Measurements from ENCODE around the gene LCN12. TPM values are rescaled to one million over a fixed set of nuclear protein-coding genes. Genes with fewer than 3 reads are reported as not detected.
A peak's percentile ranks its signal among the peaks of the same experiment; 100 is the strongest.

The LCN12 gene
- total RNA-seq, 1 donor from 2014 or later = 2.3 TPM

DNA sequence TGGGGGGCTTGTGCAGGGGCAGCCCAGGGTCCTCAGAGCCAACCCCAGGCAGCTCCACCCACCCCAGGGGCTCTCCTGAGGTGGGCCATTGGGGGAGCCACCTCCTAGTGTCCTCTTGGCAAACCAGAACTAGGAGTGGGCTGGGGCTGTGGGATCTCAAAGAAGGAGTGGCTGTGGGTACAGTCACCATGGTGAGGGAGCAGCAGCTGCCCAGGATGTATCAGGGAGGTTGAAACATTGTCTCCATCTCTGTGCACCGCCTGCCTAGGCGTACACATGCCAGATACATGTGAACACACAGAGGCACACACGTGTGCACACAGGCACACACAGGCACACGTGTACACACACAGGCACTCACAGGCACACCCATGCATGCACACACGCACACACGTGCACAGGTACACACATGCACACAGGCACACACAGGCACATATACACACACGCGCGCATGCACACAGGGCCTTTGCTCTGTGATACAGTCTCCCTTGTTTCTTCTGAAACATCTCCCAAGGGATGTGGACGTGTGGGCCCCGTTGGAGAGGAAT, 10.7 kb downstream of the LCN12 start:
- Mint-ChIP-seq H3K4me3 (no peak overlapping the region), H3K9me3 (no peaks in the 10 kb centered on the region), H3K36me3 (ENCODE audit: low read depth) (no peaks in the 10 kb centered on the region), H3K4me1 (peaks cover 13% of the 10 kb centered on the region), H3K27me3 (peaks cover 3% of the 10 kb centered on the region), H3K27ac (no peak overlapping the region)
- intact Hi-C loops (cut with micrococcal nuclease) = no loop called here
- DNase-seq = no peak

DNA sequence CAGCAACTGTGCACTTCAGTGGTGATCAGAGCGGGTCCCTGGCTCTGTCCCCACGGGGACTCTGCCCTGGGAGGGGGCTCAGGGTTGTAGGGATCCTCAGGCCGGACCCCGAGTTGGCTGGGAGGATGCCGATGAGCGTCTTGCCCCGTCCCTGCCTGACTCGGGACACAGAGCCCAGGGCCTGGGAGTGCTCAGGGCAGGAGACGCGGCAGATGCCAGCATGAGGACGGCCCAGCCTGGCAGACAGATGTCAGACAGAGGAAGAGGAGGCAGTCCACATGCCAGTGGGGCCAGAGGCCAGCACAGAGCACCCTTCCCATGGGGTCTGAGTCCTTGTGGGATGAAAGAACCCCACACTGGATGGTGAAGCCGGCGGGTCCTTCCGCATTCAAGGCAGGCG, 11.3 kb downstream of the LCN12 start:
- DNase-seq = no peak
- Mint-ChIP-seq H3K9me3 (no peaks in the 10 kb centered on the region), H3K4me1 (peaks cover 13% of the 10 kb centered on the region), H3K4me3 (no peak overlapping the region), H3K27ac (no peak overlapping the region), H3K36me3 (ENCODE audit: low read depth) (no peaks in the 10 kb centered on the region), H3K27me3 (peaks cover 3% of the 10 kb centered on the region)
- intact Hi-C loops (cut with micrococcal nuclease) = no loop called here

DNA sequence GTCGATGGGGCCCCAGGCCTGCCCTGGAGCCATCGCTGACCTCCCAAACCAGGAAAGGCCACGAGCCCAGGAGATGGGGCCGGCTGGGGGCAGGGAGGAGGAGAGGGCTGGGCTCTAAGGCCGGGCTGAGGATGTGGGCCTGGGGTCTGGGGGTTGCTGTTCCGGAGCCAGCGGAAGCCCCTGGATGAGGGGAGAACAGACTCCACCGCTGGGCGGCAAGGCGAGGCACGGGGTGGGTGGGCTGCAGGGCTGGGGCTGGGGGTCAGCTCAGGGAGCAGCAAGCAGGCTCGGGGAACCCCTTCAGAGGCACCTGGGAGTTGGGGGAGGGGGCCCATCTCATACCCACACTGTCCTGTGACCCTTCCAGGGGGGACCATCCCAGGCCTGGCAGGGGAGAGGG, 11.7 kb downstream of the LCN12 start:
- no peaks in the 10 kb centered on the region for H3K9me3 Mint-ChIP-seq
- H3K36me3 Mint-ChIP-seq (ENCODE audit: low read depth) = no peaks in the 10 kb centered on the region
- intact Hi-C loops (cut with micrococcal nuclease) = no loop called here
- H3K27me3 Mint-ChIP-seq = peaks cover 3% of the 10 kb centered on the region
- no peak overlapping the region for H3K4me3 Mint-ChIP-seq
- H3K27ac Mint-ChIP-seq = no peak overlapping the region
- no peak for DNase-seq
- peaks cover 13% of the 10 kb centered on the region for H3K4me1 Mint-ChIP-seq

DNA sequence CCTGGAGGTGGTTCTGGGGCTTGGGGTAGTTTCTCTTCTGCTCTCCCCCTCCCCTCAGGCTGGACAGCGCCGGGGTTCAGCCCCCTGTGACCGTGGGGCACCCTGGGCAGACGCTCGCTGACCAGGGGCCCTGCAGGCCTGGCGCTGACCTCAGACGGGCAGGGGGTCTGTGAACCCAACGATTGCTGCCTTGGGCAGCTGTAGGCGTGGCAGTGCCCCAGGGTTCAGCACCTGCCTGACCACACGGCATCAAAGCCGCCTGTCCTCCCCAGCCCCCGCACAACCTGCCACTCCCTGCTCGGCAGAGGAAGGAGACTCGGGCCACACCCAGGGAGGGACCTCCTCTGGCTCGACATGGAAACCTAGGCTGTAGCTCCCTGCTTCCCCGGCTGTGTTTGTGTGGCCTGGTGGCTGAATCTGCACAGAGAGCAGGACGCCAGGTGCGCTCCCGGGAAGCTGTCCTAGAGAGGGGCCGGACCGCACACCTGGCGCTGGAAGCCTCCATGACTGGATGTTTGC, 12.2 kb downstream of the LCN12 start:
- H3K9me3 Mint-ChIP-seq = no peaks in the 10 kb centered on the region
- peaks cover 13% of the 10 kb centered on the region for H3K4me1 Mint-ChIP-seq
- H3K36me3 Mint-ChIP-seq (ENCODE audit: low read depth) = no peaks in the 10 kb centered on the region
- H3K4me3 Mint-ChIP-seq = no peak overlapping the region
- intact Hi-C loops (cut with micrococcal nuclease) = no loop called here
- peaks cover 3% of the 10 kb centered on the region for H3K27me3 Mint-ChIP-seq
- H3K27ac Mint-ChIP-seq = no peak overlapping the region
- DNase-seq = no peak

DNA sequence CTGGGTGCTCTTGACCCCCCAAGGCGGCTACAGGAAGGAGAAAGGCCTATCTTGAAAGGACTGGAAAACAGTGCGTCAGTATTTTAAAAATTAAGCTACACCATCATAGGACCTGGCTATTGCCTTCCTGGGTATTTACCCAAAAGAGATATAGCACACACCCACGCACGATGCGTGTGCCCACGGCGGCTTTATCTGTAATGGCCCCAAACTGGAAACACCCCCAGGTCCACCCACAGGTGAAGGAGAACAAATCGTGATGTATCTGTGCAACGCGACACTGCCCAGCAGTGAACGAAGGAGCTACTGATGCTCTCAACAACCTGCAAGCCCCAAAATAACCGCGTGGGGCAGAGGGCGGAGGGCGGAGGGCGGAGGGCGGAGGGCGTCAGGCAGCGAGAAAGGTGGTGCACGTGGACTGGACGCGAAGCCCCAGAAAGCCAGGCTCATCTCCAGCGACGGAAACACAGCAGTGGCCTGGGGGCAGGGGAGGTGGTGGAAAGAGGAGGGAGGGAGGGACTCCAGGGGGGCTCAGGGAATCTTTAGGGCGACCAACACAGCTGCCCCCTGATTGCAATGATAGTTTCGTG, 12.9 kb downstream of the LCN12 start:
- no peak overlapping the region for H3K27ac Mint-ChIP-seq
- DNase-seq = no peak
- no peaks in the 10 kb centered on the region for H3K9me3 Mint-ChIP-seq
- no peak overlapping the region for H3K4me3 Mint-ChIP-seq
- intact Hi-C loops (cut with micrococcal nuclease) = no loop called here
- H3K36me3 Mint-ChIP-seq (ENCODE audit: low read depth) = no peaks in the 10 kb centered on the region
- H3K27me3 Mint-ChIP-seq = peaks cover 3% of the 10 kb centered on the region
- H3K4me1 Mint-ChIP-seq = peaks cover 13% of the 10 kb centered on the region

DNA sequence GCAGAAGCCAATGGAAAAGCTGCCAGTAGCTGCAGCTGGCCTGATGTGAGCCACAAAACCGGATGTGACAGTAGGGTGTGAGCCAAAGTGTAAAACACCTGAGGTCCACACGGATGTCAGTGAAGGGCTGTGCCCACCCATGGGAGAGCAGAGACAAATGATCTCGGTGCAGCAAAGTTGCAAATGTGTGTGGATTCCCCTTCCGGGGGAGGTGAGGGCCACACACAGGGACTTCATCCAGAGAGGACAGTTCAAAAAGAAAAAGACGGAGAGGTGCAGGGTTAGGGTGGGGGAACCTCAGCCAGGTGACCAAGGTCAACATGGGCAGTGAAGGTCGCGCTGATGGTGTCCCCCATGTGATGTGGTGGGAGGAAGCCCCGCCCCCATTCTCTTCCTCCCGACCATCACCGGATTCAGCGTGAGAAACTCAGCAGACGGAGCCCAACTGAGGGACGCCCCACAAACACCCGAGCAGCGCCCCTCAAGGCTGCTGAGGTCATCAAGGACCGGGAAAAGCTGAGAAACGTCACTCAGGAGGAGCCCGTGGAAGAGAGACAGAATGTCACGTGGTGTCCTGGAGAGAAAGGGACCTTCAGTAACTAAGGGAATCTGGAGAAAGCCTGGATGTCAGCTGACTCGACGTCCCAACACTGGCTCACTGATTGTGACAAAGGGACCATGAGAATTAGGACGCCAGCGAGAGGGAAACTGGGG, 13.9 kb downstream of the LCN12 start:
- H3K9me3 Mint-ChIP-seq = no peaks in the 10 kb centered on the region
- intact Hi-C loops (cut with micrococcal nuclease) = no loop called here
- peak overlapping the region; percentile 68 for H3K4me3 Mint-ChIP-seq
- H3K36me3 Mint-ChIP-seq (ENCODE audit: low read depth) = no peaks in the 10 kb centered on the region
- peaks cover 13% of the 10 kb centered on the region for H3K4me1 Mint-ChIP-seq
- H3K27ac Mint-ChIP-seq = peak overlapping the region; percentile 77
- peak; percentile 79 for DNase-seq
- H3K27me3 Mint-ChIP-seq = peaks cover 3% of the 10 kb centered on the region

DNA sequence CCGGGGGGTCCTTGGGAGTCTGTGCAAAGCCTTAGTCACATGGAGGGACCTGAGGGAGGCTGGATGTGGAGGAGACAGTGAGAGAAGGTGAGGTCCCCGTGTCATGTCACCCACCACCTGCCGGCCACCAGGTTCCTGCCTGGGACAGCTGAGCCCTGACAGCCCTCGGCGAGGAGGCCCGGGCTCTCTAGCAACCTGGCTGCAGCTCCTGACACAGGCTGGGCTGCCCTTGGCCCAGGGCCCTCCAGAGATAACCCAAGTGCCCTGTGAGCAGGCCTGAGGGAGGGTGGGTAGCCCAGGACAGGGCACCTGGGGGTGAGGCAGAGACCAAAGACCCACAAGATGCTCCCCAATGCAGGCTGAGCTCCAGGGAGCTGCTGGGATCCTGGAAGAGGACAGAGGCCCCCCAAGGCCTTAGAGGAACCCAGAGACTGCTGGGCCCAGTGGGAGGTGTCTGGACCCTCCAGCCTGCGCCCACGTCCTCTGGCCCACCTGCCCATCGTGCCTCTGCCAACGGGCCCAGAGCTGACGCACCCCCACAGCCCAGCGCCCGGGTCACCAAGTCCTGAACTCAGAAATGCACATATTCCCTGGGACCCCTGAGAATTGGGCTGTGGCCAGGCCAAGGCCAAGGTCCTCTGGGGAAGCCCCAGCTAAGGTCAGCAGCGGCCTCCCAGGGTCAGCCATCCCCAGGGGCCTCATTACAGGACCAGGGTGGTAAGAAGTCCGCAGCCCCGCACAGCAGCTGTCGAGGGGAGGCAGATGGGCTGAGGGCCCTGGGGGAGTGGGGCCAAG, 16.5 kb downstream of the LCN12 start:
- intact Hi-C loops (cut with micrococcal nuclease) = no loop called here
- no peaks in the 10 kb centered on the region for H3K9me3 Mint-ChIP-seq
- no peak overlapping the region for H3K4me3 Mint-ChIP-seq
- no peak overlapping the region for H3K27ac Mint-ChIP-seq
- DNase-seq = no peak
- H3K4me1 Mint-ChIP-seq = peaks cover 9% of the 10 kb centered on the region
- no peaks in the 10 kb centered on the region for H3K36me3 Mint-ChIP-seq (ENCODE audit: low read depth)
- H3K27me3 Mint-ChIP-seq = peaks cover 3% of the 10 kb centered on the region

DNA sequence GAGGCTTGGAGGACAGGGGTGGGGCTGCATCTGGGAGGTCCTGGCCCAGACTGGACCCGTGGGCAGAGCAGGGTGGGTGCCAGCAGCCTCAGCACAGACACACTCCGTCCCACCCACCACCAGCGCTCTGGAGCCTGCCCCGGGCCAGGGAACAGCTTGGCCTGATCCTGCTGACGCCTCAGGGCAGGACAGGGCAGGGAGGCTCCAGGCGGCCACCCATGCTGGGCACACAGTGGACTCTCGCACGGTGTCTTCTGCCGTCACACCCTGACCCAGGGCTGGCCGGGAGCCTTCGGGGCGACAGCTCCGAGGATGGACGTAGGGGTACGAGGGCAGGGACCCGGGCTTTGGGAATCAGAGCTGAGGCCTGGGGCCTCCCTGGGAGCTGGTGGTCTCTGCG, 17.1 kb downstream of the LCN12 start:
- intact Hi-C loops (cut with micrococcal nuclease) = no loop called here
- H3K4me1 Mint-ChIP-seq = peaks cover 9% of the 10 kb centered on the region
- no peaks in the 10 kb centered on the region for H3K9me3 Mint-ChIP-seq

DNA sequence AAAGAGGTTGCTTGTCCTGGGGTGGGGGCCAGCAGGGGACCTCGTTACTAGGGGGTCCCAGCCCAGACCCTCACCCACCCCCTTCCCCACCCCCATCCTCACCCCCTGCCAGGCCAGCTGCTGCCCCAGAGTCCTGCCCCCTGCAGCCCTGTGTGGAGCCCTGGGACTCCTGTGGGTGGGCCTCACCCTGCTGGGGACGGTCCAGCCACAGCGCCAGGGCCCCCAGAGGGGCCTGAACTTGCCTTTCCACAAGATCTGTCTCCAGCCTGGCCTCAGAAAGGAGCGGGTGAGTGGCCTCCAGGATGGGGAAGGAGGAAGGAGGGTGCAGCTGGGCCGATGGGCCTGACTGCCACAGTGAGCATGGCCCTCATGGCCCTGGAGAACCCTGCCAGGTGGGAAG, 17.7 kb downstream of the LCN12 start:
- no peak for DNase-seq
- Mint-ChIP-seq H3K4me3 (no peak overlapping the region), H3K36me3 (ENCODE audit: low read depth) (no peaks in the 10 kb centered on the region), H3K27ac (no peak overlapping the region), H3K4me1 (peaks cover 9% of the 10 kb centered on the region), H3K27me3 (peaks cover 3% of the 10 kb centered on the region), H3K9me3 (no peaks in the 10 kb centered on the region)
- intact Hi-C loops (cut with micrococcal nuclease) = loop anchor here (10.0 kb wide), 1 partner anchor 185 kb away; no protein-coding TSS in a partner anchor

More for the DNA sequence above, 17.1 kb downstream of the LCN12 start:
- H3K27me3 Mint-ChIP-seq = peaks cover 3% of the 10 kb centered on the region
- no peak for DNase-seq
- no peak overlapping the region for H3K4me3 Mint-ChIP-seq
- H3K27ac Mint-ChIP-seq = no peak overlapping the region
- H3K36me3 Mint-ChIP-seq (ENCODE audit: low read depth) = no peaks in the 10 kb centered on the region

DNA sequence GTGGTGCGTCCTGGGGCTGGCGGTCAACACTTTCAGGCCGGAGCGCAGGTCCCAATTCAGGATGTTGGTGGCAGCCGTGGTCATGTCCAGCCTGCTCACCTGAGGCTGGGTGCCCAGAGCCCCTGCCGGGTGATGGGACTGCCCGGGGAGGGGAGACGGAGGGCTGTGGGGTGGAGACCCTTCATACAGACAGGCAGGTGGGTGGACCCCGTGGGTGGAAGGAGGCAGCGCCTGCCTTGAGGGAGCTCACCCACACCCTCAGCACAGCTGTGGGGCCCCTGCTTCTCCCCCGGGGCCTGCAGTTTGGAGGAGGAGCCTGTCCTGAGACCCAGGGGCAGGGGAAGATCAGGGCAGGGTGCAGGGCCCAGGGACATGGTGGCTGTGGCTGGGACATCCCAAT, 18.3 kb downstream of the LCN12 start:
- Mint-ChIP-seq H3K27ac (no peak overlapping the region), H3K4me1 (peaks cover 13% of the 10 kb centered on the region), H3K27me3 (peaks cover 5% of the 10 kb centered on the region), H3K9me3 (no peaks in the 10 kb centered on the region), H3K4me3 (no peak overlapping the region), H3K36me3 (ENCODE audit: low read depth) (no peaks in the 10 kb centered on the region)
- no peak for DNase-seq
- intact Hi-C loops (cut with micrococcal nuclease) = loop anchor here (10.0 kb wide), 1 partner anchor 184 kb away; no protein-coding TSS in a partner anchor

DNA sequence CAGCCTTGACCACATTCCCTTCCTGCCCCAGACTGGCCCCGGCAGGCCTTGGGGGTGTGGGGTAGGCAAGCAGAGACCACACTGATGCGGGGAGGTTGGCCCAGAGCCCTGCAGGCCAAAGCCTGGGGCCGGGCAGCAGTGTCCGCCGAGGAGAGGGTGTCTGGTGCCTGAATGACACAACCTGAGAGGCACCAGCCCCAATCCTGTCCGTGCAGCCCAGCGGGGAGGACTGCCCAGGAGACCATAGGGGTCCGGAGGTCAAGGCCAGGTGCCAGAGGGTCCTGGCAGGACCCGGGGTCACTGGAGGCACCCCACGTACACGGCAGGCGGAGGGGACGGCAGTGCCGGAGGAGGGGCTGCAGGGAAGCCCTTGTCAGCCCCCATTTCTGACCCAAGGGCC, 19.7 kb downstream of the LCN12 start:
- intact Hi-C loops (cut with micrococcal nuclease) = loop anchor here (10.0 kb wide), 1 partner anchor 183 kb away; no protein-coding TSS in a partner anchor

DNA sequence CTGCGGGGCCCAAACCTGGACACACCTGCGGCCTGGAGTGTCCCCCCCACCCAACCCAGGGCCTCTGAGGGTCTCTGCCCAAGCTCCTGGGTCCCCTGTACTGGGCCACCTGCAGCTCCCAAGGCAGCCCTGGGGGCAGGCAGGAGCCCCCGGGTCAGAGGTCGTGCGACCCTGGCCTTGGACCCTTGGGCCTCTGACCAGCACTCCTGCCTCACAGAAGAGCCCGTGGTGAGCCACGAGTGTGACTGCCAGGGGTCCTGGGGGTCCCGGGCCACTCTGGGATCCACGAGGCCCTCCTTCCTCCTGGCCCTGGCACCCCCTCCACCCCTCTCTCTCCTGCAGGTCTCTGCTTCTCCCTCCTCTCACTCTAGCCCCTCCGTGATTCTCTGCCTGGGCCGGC, 20.3 kb downstream of the LCN12 start:
- no peaks in the 10 kb centered on the region for H3K9me3 Mint-ChIP-seq
- H3K27me3 Mint-ChIP-seq = peaks cover 3% of the 10 kb centered on the region
- H3K4me3 Mint-ChIP-seq = no peak overlapping the region

More for the DNA sequence above, 19.7 kb downstream of the LCN12 start:
- no peak overlapping the region for H3K27ac Mint-ChIP-seq
- no peaks in the 10 kb centered on the region for H3K9me3 Mint-ChIP-seq
- H3K27me3 Mint-ChIP-seq = peaks cover 3% of the 10 kb centered on the region
- H3K4me3 Mint-ChIP-seq = no peak overlapping the region
- H3K4me1 Mint-ChIP-seq = peaks cover 7% of the 10 kb centered on the region
- no peaks in the 10 kb centered on the region for H3K36me3 Mint-ChIP-seq (ENCODE audit: low read depth)
- DNase-seq = no peak

DNA sequence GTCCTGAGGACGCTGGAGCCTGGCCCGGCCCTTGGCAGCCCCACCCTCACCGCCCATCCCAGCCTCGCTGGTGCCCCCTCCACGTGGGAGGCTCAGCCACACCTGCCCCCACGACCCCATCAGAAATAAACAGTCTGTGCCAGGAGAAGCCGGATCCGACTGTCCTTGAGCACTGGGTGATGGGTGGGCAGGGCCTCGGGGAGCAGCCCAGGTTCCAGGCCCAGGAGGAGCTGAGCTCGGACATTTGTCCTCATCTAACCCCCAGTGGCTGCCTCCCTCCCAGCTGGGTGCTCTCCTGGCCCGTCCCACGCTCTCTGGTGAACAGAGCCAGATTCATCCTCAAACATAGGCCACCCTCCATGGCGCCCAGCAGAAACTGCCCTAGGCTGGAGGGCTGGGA, 20.7 kb downstream of the LCN12 start:
- H3K27ac Mint-ChIP-seq = no peak overlapping the region
- peaks cover 7% of the 10 kb centered on the region for H3K4me1 Mint-ChIP-seq
- H3K36me3 Mint-ChIP-seq (ENCODE audit: low read depth) = no peaks in the 10 kb centered on the region
- intact Hi-C loops (cut with micrococcal nuclease) = loop anchor here (10.0 kb wide), 1 partner anchor 182 kb away; no protein-coding TSS in a partner anchor
- H3K9me3 Mint-ChIP-seq = no peaks in the 10 kb centered on the region
- H3K27me3 Mint-ChIP-seq = peaks cover 5% of the 10 kb centered on the region
- DNase-seq = no peak
- no peak overlapping the region for H3K4me3 Mint-ChIP-seq

More for the DNA sequence above, 20.3 kb downstream of the LCN12 start:
- intact Hi-C loops (cut with micrococcal nuclease) = loop anchor here (10.0 kb wide), 1 partner anchor 182 kb away; no protein-coding TSS in a partner anchor
- DNase-seq = no peak
- Mint-ChIP-seq H3K27ac (no peak overlapping the region), H3K4me1 (peaks cover 7% of the 10 kb centered on the region), H3K36me3 (ENCODE audit: low read depth) (no peaks in the 10 kb centered on the region)

All from activated CD4-positive, alpha-beta T cell treated with anti-CD3 and anti-CD28 coated beads, Interleukin-2, amount 10 ng/mL, durations not matched to agents 24 days and 14 days (primary cell).